ENCODE measurements around the gene ALCAM.

The ALCAM gene

GRCh38 chr3:105435277-105435676 lies 68.6 kb downstream of the ALCAM start:
- no peak for DNase-seq

GRCh38 chr3:105436687-105437086 lies 70.0 kb downstream of the ALCAM start:
- no peak for DNase-seq

GRCh38 chr3:105440113-105440512 lies 73.4 kb downstream of the ALCAM start:
- DNase-seq, result no peak

GRCh38 chr3:105444725-105445124 lies 78.0 kb downstream of the ALCAM start:
- no peak for DNase-seq

- no peak for DNase-seq
These were observed 81.8 kb downstream of the ALCAM start for GRCh38 chr3:105448338-105448982.

- no peak for DNase-seq
These were observed 82.7 kb downstream of the ALCAM start for GRCh38 chr3:105449414-105449813.

- no peak for DNase-seq
These were observed 89.3 kb downstream of the ALCAM start for GRCh38 chr3:105456017-105456416.

- DNase-seq, result no peak
These were observed 92.0 kb downstream of the ALCAM start for GRCh38 chr3:105458518-105459215.

GRCh38 chr3:105459566-105460290 lies 93.0 kb downstream of the ALCAM start:
- no peak for DNase-seq

- DNase-seq, result no peak
These were observed 96.9 kb downstream of the ALCAM start for GRCh38 chr3:105463620-105464019.

GRCh38 chr3:105465251-105465853 lies 98.6 kb downstream of the ALCAM start:
- DNase-seq, result no peak

- no peak for DNase-seq
These were observed 99.4 kb downstream of the ALCAM start for GRCh38 chr3:105466072-105466471.

- DNase-seq, result no peak
These were observed 100.0 kb downstream of the ALCAM start for GRCh38 chr3:105466495-105467404.

- no peak for DNase-seq
These were observed 104.1 kb downstream of the ALCAM start for GRCh38 chr3:105470851-105471250.

- no peak for DNase-seq
These were observed 107.0 kb downstream of the ALCAM start for GRCh38 chr3:105473521-105474223.

- DNase-seq, result no peak
These were observed 114.1 kb downstream of the ALCAM start for GRCh38 chr3:105480768-105481167.

GRCh38 chr3:105483476-105483875 lies 116.8 kb downstream of the ALCAM start:
- no peak for DNase-seq

GRCh38 chr3:105490045-105490444 lies 123.3 kb downstream of the ALCAM start:
- no peak for DNase-seq

GRCh38 chr3:105493305-105493892 lies 126.7 kb downstream of the ALCAM start:
- DNase-seq, result no peak

GRCh38 chr3:105495021-105495420 lies 128.3 kb downstream of the ALCAM start:
- no peak for DNase-seq

GRCh38 chr3:105496343-105496742 lies 129.6 kb downstream of the ALCAM start:
- DNase-seq, result no peak

All from CD4-positive, alpha-beta T cell treated with Interleukin-21 for 1 hour (primary cell).